SK-N-MC (cell line): Measurements from ENCODE around the gene MNAT1.
"Not testable (repeated sequence)": the region's sequence is repeated elsewhere in the genome, so short reads cannot be mapped to it uniquely, and the experiment has no call there.

Experiments used
- DNase-seq: peaks from one replicate; pipeline ENCODE4 v3.0.0-alpha.2; 2011; ENCODE audit warnings: low read depth, low spot score
- H3K27ac ChIP-seq: fragments of 200-600 bp; sonication (generic); 2 replicates; pipeline ENCODE4 v1.5.1; 2016; ENCODE audit warnings: mixed run types
- H3K36me3 ChIP-seq: fragments of 200-600 bp; sonication (generic); 2 replicates; pipeline ENCODE4 v1.6.1; 2017; ENCODE audit warnings: antibody characterized with exemption, low read length, mixed read lengths; ENCODE audit not compliant: insufficient read depth
- H3K4me3 ChIP-seq: fragments of 200-600 bp; sonication (generic); 2 replicates; pipeline ENCODE4 v1.5.1; 2016
- H3K9ac ChIP-seq: fragments of 200-600 bp; sonication (generic); 2 replicates; pipeline ENCODE4 v1.8.0; 2017; ENCODE audit warnings: mixed run types, mixed read lengths; ENCODE audit not compliant: insufficient read length
- H3K9me3 ChIP-seq: fragments of 200-600 bp; sonication (generic); 2 replicates; pipeline ENCODE4 v1.6.1; 2017; ENCODE audit warnings: low read depth, mild to moderate bottlenecking, antibody characterized with exemption, low read length, moderate library complexity, mixed read lengths
- EZH2 ChIP-seq: fragments of 200-600 bp; sonication (generic); IDR thresholded peaks from one replicate; pipeline ENCODE4 v1.6.1; 2017; ENCODE audit warnings: antibody characterized with exemption
- FOXP2 ChIP-seq: optimal IDR thresholded peaks from 2 replicates; pipeline ENCODE3; 2011; ENCODE audit warnings: mild to moderate bottlenecking, moderate library complexity; ENCODE audit not compliant: insufficient read depth; ENCODE audit errors: extremely low read length, control extremely low read depth
- POLR2AphosphoS5 ChIP-seq: IDR thresholded peaks from 2 replicates; pipeline ENCODE4 v1.6.1; 2012; ENCODE audit warnings: mild to moderate bottlenecking, low read depth, low read length, borderline replicate concordance

The MNAT1 gene

DNA sequence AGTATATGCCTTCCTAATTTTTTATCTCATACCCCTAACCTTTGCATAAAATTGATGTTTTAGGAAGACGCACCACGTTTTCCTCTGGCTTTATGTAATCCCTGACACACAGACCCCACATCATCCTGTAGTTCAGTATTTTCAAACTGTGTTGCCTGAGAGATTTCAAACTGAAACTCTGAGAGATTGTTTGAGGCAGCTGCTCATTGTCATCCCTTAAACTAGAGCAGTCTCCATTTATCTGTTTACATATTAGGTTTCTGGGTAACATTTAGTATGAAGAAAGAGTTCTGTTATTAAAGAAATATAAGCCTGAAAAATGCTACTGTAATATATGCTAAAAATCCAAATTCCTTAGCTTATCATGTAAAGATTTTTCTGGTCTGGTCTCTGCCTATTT lies 24.3 kb downstream of the MNAT1 start:
- no peak for DNase-seq
- Histone ChIP-seq H3K36me3 (no peaks in the 10 kb centered on the region), H3K9ac (no peak overlapping the region), H3K9me3 (no peaks in the 10 kb centered on the region), H3K27ac (no peak overlapping the region), H3K4me3 (no peak overlapping the region)
- TF ChIP-seq FOXP2 (no peak), EZH2 (no peak), POLR2AphosphoS5 (no peak)

DNA sequence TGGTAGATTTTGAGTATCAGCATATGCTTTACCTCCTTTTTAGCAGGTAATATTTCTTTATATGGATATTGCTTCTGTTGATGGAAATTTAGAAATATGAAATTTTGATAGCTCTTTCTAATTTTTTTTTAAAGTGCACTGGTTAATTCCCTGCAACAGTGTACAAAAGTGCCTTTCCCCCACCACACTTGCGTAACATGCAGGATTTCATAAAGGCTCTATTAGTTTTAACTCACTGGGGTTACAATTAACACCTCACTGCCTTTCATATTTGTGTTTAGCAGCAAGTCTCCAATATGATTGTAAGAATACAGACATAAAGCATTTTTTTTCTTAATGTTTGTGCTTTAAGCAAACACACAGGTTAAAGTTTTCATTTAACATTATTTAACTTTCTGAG lies 25.6 kb downstream of the MNAT1 start:
- Histone ChIP-seq H3K4me3 (no peak overlapping the region), H3K9ac (no peak overlapping the region), H3K36me3 (no peaks in the 10 kb centered on the region), H3K27ac (no peak overlapping the region), H3K9me3 (no peaks in the 10 kb centered on the region)
- DNase-seq, result no peak
- TF ChIP-seq FOXP2 (no peak), EZH2 (no peak), POLR2AphosphoS5 (no peak)

DNA sequence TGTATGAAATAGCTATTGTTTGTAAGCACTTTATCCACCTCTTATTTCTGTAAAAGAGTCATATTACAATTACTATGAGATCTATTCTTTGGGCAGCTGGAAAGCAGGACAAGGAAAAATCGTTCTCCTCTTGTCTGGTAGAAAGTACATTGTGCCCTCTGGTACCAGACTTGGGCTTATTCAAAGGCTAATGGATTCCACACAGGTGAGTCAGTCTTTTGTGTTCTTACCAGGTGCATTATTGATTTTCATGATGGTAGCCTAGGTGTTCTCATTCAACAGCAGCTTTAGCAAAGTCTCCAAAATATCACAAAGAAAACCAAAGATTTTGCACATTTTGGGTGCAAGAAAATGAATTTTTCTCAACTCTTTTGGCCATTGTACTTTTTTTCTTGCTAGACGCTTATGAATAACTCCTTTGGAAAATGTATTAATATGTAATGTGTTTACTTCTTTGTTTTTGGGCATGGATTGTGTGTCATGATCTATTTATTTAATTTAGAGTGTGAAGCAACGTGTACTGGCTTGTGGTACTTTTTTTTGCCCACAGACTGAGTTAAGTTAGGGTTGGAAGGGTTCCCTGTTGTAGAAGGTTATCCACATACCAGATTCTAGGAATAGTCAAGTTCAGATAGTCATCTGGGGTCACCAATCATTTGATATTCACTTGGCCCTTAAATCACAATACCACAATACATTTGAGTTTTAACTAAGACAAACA lies 26.2 kb downstream of the MNAT1 start:
- Histone ChIP-seq H3K9ac (no peak overlapping the region), H3K27ac (no peak overlapping the region), H3K9me3 (no peaks in the 10 kb centered on the region), H3K4me3 (no peak overlapping the region), H3K36me3 (no peaks in the 10 kb centered on the region)
- no peak for DNase-seq
- no peak for TF ChIP-seq POLR2AphosphoS5
- TF ChIP-seq EZH2, result no peak
- TF ChIP-seq FOXP2, result no peak

DNA sequence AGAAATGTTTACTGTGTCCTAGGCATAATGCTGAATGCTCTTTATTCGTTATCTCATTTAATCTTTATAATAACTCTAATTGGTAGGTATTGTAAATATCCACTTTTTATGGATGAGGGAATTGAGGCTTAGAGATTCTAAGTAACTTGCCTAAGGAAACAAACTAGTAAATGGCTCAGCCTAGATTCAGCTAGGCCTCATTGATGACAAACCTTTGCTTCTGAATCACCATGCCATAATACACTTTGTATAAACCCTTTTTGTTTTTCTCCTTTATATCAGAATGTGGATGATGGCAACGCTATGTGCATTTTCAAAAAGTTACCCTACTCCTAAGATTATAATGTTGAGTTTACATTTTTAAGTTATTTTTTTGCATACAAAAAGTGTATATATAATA lies 34.0 kb downstream of the MNAT1 start:
- no peak for DNase-seq
- TF ChIP-seq POLR2AphosphoS5, result no peak
- no peak for TF ChIP-seq EZH2
- no peak for TF ChIP-seq FOXP2
- H3K27ac ChIP-seq, result no peak overlapping the region
- no peaks in the 10 kb centered on the region for H3K36me3 ChIP-seq
- H3K9me3 ChIP-seq, result no peaks in the 10 kb centered on the region
- H3K9ac ChIP-seq, result no peak overlapping the region
- no peak overlapping the region for H3K4me3 ChIP-seq

DNA sequence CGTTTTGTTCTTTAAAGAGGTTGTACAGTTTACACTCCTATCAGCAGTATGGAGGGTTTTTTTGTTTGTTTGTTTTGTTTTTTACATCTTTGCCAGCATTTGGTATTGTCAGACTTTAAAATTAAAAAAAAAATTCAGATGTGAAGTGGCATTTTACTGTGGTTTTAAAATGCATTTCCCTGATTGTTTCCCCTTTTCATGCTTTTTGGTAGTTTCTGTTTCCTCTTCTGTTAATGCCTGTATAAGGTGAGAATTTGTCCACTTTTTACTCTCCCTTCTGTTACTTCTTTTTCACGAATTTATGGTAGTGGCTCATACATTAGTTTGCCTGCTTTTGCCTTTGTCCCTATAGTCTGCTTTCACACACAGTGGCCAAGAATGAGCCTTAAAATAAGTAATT lies 36.6 kb downstream of the MNAT1 start:
- no peak for DNase-seq
- no peak overlapping the region for H3K4me3 ChIP-seq

DNA sequence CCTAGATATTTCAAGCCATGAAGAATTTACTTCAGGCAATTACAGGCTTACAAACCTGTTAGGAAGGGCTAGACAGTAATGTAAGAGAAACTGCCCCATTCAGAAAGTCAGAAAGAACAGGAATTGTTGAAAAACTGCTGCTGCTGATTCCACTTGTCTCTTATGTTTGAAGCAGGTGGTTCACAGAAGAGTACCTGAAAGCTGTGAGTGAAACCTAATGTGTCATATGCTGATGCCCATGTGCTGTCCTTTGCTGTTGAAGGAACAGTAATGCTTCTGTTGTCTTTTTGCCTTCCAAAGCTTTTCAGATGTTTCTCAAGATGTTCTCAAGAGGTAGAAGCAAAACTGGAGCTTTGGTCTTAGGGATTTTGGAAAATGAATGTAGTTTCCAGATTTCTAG lies 39.0 kb downstream of the MNAT1 start:
- TF ChIP-seq POLR2AphosphoS5 (no peak), FOXP2 (no peak), EZH2 (no peak)
- DNase-seq, result no peak

More for the DNA sequence above, 36.6 kb downstream of the MNAT1 start:
- TF ChIP-seq POLR2AphosphoS5 (no peak), EZH2 (no peak), FOXP2 (no peak)
- Histone ChIP-seq H3K9me3 (no peaks in the 10 kb centered on the region), H3K27ac (no peak overlapping the region), H3K9ac (no peak overlapping the region), H3K36me3 (no peaks in the 10 kb centered on the region)

DNA sequence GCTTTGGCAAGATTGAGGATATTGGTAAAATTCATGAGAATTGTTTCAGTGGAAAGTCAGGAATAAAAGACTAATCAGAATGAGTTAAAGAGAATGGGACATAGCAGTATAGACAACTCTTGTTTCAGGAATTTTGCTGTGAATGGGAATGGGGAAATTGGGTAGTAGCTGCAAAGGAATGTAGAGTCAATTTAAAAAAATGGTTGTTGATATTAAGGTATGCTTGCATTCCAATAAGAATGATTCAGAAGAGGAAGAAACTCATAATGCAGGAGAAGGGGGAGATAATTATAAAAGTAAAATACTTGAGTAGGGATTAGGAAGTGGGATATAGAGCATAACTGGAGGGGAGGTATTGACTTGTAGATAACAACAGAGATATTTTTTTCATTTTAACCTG lies 40.7 kb downstream of the MNAT1 start:
- Histone ChIP-seq H3K36me3 (no peaks in the 10 kb centered on the region), H3K9me3 (no peaks in the 10 kb centered on the region), H3K27ac (no peak overlapping the region), H3K9ac (no peak overlapping the region), H3K4me3 (no peak overlapping the region)
- no peak for TF ChIP-seq FOXP2
- no peak for DNase-seq

More for the DNA sequence above, 39.0 kb downstream of the MNAT1 start:
- Histone ChIP-seq H3K27ac (no peak overlapping the region), H3K36me3 (no peaks in the 10 kb centered on the region), H3K9me3 (no peaks in the 10 kb centered on the region), H3K9ac (no peak overlapping the region), H3K4me3 (no peak overlapping the region)

DNA sequence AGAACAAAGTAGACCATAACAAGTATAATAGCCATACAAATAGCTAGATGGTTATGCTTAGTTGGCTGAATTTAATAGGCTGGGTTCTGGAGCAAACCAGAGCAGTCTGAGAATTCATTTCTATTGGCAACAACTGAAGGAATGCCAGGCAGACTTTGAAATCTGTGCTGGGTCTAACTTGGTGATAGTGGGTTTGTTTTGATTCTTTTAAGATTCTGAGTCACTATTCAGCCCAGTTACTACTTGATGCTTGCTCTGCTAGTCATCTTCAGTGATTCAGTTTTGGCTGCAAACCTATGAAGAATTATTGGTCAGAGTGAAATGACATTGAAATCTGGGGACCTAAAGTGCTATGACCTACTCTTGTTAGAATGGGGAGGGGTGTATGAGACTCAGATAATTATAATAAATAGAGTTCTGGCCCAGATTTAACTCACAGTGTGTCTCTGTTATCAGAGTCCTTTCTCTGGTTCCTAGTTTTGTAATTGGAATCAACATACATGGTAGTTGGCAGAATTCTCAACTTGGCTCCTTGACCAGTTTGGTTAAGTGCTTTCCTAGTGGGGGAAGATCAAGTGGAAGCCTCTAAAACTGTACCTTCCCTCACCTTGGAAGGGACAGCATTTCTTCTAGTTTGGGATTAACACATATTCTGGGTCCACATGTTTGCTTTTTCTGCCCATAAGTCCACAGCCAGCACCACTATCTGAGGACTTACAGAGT lies 43.5 kb downstream of the MNAT1 start:
- Histone ChIP-seq H3K36me3 (no peaks in the 10 kb centered on the region), H3K9me3 (no peaks in the 10 kb centered on the region), H3K4me3 (no peak overlapping the region), H3K9ac (no peak overlapping the region), H3K27ac (no peak overlapping the region)
- DNase-seq, result no peak
- TF ChIP-seq EZH2 (no peak), POLR2AphosphoS5 (no peak), FOXP2 (no peak)

DNA sequence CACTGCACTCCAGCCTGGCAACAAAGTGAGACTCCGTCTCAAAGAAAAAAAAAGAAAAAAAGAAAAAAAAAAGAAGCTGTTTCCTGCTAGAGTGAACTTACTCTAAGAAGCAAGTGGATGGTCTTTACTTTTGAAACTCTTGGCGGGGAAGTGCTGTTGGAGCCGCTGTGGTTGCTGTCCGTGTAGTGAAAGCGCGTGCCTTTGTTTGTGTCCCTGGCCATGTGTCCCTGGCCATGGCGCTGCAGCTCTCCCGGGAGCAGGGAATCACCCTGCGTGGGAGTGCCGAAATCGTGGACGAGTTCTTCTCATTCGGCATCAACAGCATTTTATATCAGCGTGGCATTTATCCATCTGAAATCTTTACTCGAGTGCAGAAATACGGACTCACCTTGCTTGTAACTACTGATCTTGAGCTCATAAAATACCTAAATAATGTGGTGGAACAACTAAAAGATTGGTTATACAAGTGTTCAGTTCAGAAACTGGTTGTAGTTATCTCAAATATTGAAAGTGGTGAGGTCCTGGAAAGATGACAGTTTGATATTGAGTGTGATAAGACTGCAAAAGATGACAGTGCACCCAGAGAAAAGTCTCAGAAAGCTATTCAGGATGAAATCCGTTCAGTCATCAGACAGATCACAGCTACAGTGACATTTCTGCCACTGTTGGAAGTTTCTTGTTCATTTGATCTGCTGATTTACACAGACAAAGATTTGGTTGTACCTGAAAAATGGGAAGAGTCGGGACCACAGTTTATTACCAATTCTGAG lies 45.4 kb downstream of the MNAT1 start:
- H3K9me3 ChIP-seq, H3K36me3 ChIP-seq, H3K9ac ChIP-seq, H3K4me3 ChIP-seq, DNase-seq, H3K27ac ChIP-seq: not testable (repeated sequence)

DNA sequence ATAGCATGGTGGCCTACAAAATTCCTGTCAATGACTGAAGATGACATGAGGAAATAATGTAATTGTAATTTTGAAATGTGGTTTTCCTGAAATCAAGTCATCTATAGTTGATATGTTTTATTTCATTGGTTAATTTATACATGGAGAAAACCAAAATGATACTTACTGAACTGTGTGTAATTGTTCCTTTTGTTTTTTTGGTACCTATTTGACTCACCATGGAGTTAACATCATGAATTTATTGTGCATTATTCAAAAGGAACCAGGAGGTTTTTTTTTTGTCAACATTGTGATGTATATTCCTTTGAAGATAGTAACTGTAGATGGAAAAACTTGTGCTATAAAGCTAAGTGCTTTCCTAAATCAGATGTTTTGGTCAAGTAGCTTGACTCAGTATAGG lies 46.0 kb downstream of the MNAT1 start:
- H3K9me3 ChIP-seq, H3K27ac ChIP-seq, DNase-seq, H3K4me3 ChIP-seq, H3K9ac ChIP-seq, H3K36me3 ChIP-seq: not testable (repeated sequence)
